SH-SY5Y (cell line): ENCODE results near the gene LIN54.

Source experiments
- GATA2 ChIP-seq: IDR thresholded peaks from 2 replicates; pipeline ENCODE4 v1.6.1; 2011; ENCODE audit warnings: mild to moderate bottlenecking, low read depth, low read length
- GATA3 ChIP-seq: IDR thresholded peaks from 2 replicates; pipeline ENCODE4 v1.6.1; 2011; ENCODE audit warnings: low read depth, mild to moderate bottlenecking, low read length, moderate library complexity

- no peak for TF ChIP-seq GATA2
- TF ChIP-seq GATA3 = no peak
Observed at GRCh38 chr4:82981138-82981537, 29.5 kb downstream of the LIN54 start.
